ENCODE measurements around the gene VEPH1. TPM values are rescaled to one million over a fixed set of nuclear protein-coding genes. Genes with fewer than 3 reads are reported as not detected.

Gene VEPH1
- polyA plus RNA-seq, 1 donor (not counting 4 experiments of a cell fraction or from before 2014, with no cell fraction given): 0.21 TPM

DNA sequence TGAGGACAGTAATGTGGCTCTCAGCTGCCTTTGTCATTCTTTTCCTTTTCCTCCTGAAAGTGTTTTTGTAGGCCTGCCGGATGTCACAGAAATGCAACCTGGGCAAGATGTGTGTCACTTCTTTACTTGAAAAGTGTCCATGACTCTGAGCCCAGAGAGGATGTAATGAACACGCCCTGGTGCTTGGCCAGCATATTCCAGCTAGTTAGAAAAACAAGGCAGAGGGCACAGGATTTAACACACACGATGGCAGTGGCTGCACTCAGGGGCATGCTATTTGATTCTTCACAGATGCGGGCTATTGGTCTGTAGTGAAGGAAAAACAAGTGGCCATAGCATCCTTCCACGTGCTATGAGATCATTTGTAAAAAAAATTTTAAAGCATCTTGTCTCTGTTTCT is 96.8 kb downstream of the VEPH1 start:
- no peak for FAIRE-seq
- Histone ChIP-seq H3K4me3 (ENCODE audit: control insufficient read depth in 2 of 3, extremely low read depth in 1 of 3, insufficient read depth in 2 of 3, low read depth in 1 of 3, low read length in 3 of 3) (no peak overlapping the region), H4K20me1 (ENCODE audit: control insufficient read depth, extremely low read depth, insufficient read depth, low read length) (no peaks in the 10 kb centered on the region), H3K9me3 (ENCODE audit: control insufficient read depth, low read depth, low read length) (no peaks in the 10 kb centered on the region), H3K4me1 (ENCODE audit: control insufficient read depth, extremely low read depth, insufficient read depth, low read length) (peaks cover 10% of the 10 kb centered on the region), H3K9ac (ENCODE audit: control insufficient read depth, extremely low read depth, insufficient read depth, low read length) (no peak overlapping the region), H2AFZ (ENCODE audit: control insufficient read depth, low read length) (no peak overlapping the region), H3K27me3 (ENCODE audit: control insufficient read depth, extremely low read depth, insufficient read depth, low read length) (no peaks in the 10 kb centered on the region), H3K9me1 (ENCODE audit: control insufficient read depth, extremely low read depth, insufficient read depth, low read length) (no peaks in the 10 kb centered on the region), H3K27ac (ENCODE audit: control insufficient read depth, insufficient read depth, low read length) (no peak overlapping the region), H3K79me2 (ENCODE audit: control insufficient read depth, insufficient read depth, low read length) (no peaks in the 10 kb centered on the region), H3K36me3 (ENCODE audit: control insufficient read depth in 2 of 2, extremely low read depth in 1 of 2, insufficient read depth in 2 of 2, low read length in 2 of 2) (no peaks in the 10 kb centered on the region), H3K4me2 (ENCODE audit: control insufficient read depth, extremely low read depth, insufficient read depth, low read depth, low read length) (no peak overlapping the region)
- dilution Hi-C loops (cut with MboI; ENCODE audit: extremely low pct_ligation_motif_present, low sequenced_read_pairs): no loop called here
- DNase-seq (ENCODE audit: low read depth, low spot score): no peak
- TF ChIP-seq CTCF (optimal IDR thresholded peaks at IDR 0.05 in 1 of 3, IDR thresholded peaks at IDR 0.05 in 1 of 3, conservative IDR thresholded peaks at IDR 0.05 in 1 of 3; ENCODE audit: extremely low read depth in 1 of 3, insufficient read depth in 2 of 3, low read length in 3 of 3): no peak
- TF ChIP-seq EZH2 (IDR thresholded peaks at IDR 0.05; ENCODE audit: low read length): no peak

- FAIRE-seq (no peak), DNase-seq (ENCODE audit: low read depth, low spot score) (no peak)
- no peak overlapping the region for H3K9ac ChIP-seq (ENCODE audit: control insufficient read depth, extremely low read depth, insufficient read depth, low read length)
- no peaks in the 10 kb centered on the region for H3K36me3 ChIP-seq (ENCODE audit: control insufficient read depth in 2 of 2, extremely low read depth in 1 of 2, insufficient read depth in 2 of 2, low read length in 2 of 2)
- H3K27me3 ChIP-seq (ENCODE audit: control insufficient read depth, extremely low read depth, insufficient read depth, low read length): no peaks in the 10 kb centered on the region
- no peaks in the 10 kb centered on the region for H3K9me1 ChIP-seq (ENCODE audit: control insufficient read depth, extremely low read depth, insufficient read depth, low read length)
- TF ChIP-seq EZH2 (IDR thresholded peaks at IDR 0.05; ENCODE audit: low read length): no peak
- no peak for TF ChIP-seq CTCF (optimal IDR thresholded peaks at IDR 0.05 in 1 of 3, IDR thresholded peaks at IDR 0.05 in 1 of 3, conservative IDR thresholded peaks at IDR 0.05 in 1 of 3; ENCODE audit: extremely low read depth in 1 of 3, insufficient read depth in 2 of 3, low read length in 3 of 3)
- H3K27ac ChIP-seq (ENCODE audit: control insufficient read depth, insufficient read depth, low read length): no peak overlapping the region
- dilution Hi-C loops (cut with MboI; ENCODE audit: extremely low pct_ligation_motif_present, low sequenced_read_pairs): no loop called here
- H3K9me3 ChIP-seq (ENCODE audit: control insufficient read depth, low read depth, low read length): no peaks in the 10 kb centered on the region
- H4K20me1 ChIP-seq (ENCODE audit: control insufficient read depth, extremely low read depth, insufficient read depth, low read length): no peaks in the 10 kb centered on the region
- H3K4me2 ChIP-seq (ENCODE audit: control insufficient read depth, extremely low read depth, insufficient read depth, low read depth, low read length): no peak overlapping the region
- peaks cover 10% of the 10 kb centered on the region for H3K4me1 ChIP-seq (ENCODE audit: control insufficient read depth, extremely low read depth, insufficient read depth, low read length)
- no peak overlapping the region for H3K4me3 ChIP-seq (ENCODE audit: control insufficient read depth in 2 of 3, extremely low read depth in 1 of 3, insufficient read depth in 2 of 3, low read depth in 1 of 3, low read length in 3 of 3)
- no peaks in the 10 kb centered on the region for H3K79me2 ChIP-seq (ENCODE audit: control insufficient read depth, insufficient read depth, low read length)
- no peak overlapping the region for H2AFZ ChIP-seq (ENCODE audit: control insufficient read depth, low read length)
Observed at GRCh38 chr3:157405457-157405856, 97.8 kb downstream of the VEPH1 start.
